GM18519 (cell line): ENCODE results near the gene CEP128.
A peak's percentile ranks its signal among the peaks of the same experiment; 100 is the strongest.
"Not testable (repeated sequence)": the region's sequence is repeated elsewhere in the genome, so short reads cannot be mapped to it uniquely, and the experiment has no call there.

Source experiments
- ATAC-seq: cut with Tn5 transposase; IDR thresholded peaks from one replicate; pipeline ENCODE4 v1.9.1; 2021; ENCODE audit warnings: mild to moderate bottlenecking, moderate library complexity; ENCODE audit not compliant: unreplicated experiment, low FRiP score

CEP128 gene

DNA sequence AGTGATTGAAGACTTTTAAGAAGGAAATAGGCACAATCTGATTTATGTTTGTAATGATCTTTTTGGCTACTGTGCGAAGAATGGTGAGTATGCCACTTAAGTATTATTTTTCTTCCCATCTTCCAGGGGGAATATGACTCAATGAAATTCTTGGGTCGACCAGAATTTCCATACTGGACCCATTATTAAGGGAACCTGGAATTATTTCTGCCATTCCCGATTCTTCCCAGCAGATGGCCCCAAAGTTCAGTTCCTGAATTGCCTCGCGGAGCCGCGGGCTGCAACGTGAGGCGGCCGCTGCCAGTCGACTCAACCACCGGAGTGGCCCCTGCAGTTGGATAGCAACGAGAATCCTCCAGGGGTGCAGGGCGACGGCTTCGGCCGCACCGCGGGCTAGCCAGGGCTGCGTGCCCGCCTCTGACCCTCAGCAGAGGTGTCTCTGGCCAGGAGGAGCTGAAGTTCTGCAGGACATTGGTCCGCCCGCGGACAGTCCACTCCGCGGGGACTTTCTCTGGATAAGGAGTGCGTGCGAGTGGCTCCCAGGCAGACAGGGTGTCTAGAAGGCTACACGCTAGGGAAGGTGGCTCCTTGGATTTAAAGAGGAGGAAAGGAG, 13.3 kb upstream of the CEP128 start:
- no peak for ATAC-seq

DNA sequence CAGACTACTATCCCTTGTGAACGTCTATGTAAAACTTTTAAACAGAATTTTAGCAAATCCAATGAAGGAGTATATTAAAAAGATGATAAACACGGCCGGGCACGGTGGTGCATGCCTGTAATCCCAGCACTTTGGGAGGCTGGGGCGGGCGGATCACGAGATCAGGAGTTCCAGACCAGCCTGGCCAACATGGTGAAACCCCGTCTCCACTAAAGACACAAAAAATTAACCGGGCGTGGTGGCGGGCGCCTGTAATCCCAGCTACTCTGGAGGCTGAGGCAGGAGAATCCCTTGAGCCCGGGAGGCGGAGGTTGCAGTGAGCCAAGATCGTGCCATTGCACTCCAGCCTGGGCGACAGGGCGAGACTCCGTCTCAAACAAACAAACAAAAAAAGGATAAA, 11.7 kb upstream of the CEP128 start:
- not testable (repeated sequence) for ATAC-seq

DNA sequence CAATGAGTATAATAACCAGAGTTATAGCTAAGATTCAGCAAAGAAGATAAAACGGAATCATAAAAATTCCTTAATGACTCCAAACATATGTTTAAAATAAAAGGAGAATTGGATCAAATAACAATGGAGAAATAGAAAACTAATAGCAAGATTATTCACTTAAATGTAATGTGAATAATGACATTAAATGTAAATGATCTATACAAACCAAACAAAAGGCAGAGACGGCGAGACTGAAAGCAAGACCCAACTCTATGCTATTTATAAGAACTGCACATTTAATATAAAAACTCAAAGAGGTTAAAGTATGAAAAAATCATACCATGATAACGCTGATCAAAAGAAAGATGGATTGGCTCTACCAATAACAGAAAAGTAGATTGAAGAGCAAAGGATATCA, 10.0 kb upstream of the CEP128 start:
- ATAC-seq, result no peak

DNA sequence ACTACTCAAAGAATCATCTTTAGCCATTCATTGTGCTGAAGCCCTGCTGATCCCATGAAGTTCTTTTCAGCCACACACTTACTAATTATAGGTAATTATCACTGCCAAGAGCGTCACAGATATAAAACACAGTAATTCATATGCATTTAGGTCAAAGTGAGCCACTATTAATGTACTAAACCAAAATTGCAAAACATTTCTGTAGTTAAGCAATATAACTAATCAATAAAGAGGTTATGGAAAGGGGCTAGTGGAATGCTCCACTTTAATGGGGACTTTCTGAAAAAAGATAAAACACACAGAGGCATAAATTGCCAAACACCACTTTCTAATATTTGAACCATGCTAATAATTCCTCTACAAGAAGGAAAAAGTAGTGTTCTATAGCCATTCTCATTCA, 6.8 kb upstream of the CEP128 start:
- ATAC-seq, result no peak

DNA sequence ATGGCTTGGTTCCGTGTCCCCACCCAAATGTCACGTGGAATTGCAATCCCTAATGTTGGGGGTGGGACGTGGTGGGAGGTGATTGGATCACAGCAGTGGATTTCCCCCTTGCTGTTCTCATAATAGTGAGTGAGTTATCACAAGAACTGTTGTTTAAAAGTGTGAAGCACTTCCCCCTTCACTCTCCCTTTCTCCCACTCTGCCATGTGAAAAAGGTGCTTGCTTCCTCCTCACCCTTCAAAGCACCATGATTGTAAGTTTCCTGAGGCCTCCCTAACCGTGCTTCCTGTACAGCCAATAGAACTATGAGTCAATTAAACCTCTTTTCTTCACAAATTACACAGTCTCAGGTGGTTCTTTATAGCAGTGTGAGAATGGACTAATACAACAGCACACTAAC, 5.3 kb upstream of the CEP128 start:
- no peak for ATAC-seq

DNA sequence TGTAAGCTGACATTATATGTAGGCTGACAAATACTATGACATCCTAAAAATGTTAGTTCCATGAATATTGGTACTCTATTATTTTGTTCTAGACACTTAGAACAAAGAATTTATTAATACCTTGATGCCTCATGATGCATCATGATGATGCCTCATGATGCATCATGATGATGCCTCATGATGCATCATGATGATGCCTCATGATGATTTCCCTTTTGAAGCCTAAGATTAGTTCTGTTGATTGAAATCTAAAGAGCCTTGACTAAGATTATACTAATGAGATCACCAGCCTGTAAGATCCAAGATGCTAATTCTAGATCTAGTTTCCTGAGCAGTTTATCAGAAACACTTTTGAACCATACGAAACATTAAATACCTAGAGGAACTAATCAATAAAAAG, 4.6 kb upstream of the CEP128 start:
- no peak for ATAC-seq

DNA sequence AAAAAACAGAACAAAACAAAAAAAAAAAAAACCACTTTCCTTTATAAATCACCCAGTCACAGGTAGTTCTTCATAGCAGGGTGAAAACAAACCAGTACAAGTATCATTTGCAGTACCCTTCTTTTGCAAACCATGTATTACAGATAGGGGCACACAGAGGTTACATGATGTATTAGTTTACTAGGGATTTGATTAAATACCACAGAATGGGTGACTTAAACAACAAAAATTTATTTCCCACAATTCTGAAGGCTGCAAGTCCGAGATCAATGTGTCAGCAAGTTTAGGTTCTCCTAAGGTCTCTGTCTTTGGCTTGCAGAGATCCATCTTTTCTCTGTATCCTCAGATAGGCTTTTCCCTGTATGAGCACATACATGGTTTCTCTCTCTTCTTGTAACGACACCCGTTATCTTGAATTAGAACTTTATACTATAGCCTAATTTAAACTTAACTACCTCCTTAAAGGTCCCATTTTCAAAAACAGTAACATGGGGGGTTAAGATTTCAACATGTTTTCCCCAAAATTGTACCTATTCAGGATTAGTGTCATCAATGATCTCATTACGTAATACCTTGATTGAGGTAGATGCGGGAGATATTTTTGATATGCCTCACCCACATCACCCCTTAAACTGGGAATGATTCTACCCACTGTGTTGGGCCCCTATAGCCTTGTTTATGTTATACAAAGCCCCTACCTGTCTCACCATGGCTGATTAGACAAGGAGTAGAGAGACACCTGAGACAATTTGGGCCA, 3.5 kb upstream of the CEP128 start:
- no peak for ATAC-seq

DNA sequence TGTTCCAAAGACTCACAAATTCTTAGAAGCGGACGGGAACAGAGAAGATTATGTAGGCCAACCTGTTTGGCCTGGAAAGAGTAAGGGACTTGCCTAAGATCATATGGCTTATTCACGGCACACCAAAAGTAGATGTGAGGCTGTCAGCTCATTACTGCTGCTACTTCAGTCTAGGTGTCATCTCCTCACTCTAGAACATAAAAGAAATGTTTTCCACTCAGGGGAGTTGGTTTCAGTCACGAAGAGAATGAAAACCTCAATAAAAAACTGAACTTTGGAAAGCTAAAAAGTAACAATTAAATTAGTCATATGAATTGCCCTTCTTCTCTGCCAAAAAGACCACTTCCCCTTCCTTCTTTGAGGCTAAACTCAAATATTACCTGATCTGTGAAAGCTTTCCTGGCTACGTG, 658 bp upstream of the CEP128 start:
- ATAC-seq, result peak; percentile 24

DNA sequence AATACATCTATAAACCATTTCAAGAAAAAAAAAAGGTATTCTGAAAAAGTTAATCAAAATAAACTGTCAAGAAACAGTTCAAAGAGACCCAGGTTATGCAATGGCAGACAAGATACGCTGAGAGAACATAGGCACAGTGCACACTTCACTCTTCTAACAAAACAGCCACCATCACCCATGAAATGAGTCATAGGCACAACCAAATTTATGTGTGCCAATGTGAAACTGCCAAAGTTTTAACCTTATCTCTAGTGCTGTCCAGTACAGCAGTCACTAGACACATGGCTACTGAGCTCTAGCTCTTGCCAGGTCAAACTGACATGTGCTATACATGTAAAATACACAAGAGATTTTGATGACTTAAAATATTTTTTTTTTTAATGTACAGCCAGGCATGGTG, 1.4 kb downstream of the CEP128 start:
- peak; percentile 26 for ATAC-seq

DNA sequence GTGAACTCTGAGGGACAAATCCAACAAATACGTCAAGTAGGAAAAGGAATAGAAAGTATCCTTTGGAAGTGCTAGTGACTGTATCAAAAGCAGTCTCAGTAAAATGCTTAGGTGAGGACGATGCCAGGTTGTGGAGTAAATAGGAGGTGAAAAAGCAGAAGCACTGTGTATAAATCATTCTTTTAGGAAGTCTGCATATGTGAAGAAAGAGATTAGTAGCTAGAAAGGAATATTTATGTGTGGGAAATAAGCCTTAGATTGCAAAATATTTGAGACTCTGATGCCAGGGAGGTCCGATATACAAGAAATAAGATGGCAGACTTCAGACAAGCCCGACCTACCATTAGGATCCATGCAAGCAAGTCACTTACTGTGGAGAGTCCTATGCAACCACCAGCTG, 7.9 kb downstream of the CEP128 start:
- no peak for ATAC-seq

DNA sequence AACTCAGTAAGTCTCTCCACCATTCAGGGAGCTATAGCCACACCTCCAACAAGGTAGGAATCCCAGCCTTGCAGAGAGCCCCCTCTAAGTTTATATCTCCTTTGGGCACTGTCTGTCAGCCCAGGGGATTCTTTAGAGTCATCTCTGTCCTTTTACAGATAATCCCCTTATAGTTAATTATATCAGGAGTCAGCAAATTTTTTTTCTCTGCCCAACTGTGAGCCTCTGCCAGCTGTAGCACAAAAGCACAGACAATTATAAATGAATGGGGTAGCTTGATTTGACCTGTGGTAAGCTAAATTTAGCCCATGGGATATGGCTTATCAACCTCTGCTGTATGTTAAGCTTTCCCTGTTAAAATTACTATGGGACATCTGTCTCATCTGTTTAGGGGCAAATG, 8.3 kb downstream of the CEP128 start:
- no peak for ATAC-seq

DNA sequence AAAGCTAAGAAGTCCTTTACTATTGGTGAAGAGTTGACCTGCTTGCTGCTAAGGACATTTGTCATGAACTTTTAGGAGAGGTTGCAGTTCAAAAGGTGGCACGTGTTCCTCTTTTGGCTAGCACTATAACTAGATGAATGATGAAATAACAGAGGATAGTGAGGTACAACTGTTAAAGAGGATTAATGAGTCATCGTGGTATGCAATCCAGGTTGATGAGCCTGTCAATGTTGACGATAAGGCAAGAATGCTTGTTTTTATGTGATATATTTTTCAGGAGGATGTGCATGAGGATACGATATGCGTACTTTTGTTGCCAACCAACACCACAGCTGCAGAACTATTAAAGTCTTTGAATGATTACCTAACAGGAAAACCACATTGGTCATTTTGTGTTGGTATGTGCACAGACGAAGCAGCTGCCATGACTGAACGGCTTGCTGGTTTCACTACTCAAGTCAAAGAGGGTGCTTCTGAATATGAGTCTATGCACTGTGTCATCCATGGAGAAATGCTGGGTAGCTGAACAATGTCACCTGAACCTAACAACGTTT, 10.6 kb downstream of the CEP128 start:
- ATAC-seq, result peak; percentile 99

DNA sequence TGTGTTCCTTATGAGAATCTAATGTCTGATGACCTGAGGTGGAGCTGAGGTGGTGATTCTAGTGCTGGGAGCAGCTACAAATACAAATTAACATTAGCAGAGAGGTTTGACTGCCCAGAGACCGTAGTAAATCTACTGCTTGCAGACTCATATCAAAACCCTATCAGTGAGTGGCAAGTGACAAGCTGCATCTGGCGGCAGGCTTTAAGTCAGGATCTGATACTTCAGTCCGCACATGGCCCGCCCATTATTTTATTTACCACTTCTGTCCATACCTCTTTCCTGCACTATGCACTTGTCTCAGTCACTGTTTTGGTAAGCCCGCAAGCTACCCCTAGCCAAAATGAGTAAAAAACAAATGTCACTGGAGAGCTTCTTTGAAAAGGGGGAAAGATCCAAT, 11.4 kb downstream of the CEP128 start:
- ATAC-seq, result no peak

DNA sequence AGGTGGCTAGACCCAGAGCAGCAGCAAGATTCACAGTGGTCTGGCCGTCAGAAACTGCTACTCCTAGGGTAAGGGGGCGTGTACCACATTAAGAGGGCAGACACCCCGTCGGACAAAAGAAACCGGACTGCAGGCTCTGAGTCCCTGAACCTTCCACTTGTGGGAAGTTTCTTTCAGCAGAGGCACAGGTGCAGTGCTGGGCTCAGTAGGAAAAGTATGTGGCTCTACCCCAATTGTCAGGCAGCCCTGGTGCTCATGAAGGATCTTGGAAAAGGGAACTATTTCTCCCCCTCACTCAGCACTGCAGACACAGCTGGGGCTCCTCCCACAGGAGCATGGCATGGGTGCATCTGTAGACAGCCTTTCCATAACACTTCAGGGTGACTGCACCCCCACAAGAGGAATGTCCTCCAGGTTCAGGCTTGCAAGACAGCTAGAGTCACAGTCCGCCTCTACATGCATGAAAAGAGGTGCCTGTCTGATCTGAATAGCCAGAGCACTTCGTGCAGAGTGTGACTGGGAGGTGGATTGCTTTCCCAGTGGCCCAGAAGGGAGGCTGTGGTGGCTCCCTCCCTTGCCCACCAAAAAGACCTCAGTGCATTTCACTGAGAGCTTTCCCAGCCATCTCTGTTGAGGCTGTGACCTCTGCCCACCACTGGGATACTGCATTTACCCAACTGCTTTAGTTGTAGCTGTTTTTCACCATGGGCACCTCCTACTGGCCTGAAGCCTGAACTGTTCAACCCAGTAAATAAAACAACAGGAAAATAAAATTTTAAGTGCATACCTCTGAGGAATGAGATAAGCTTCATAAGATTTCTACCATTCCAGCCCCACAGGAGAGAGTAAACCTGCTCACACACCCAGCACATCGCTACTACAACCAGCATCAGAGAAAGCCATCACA, 14.2 kb downstream of the CEP128 start:
- no peak for ATAC-seq

DNA sequence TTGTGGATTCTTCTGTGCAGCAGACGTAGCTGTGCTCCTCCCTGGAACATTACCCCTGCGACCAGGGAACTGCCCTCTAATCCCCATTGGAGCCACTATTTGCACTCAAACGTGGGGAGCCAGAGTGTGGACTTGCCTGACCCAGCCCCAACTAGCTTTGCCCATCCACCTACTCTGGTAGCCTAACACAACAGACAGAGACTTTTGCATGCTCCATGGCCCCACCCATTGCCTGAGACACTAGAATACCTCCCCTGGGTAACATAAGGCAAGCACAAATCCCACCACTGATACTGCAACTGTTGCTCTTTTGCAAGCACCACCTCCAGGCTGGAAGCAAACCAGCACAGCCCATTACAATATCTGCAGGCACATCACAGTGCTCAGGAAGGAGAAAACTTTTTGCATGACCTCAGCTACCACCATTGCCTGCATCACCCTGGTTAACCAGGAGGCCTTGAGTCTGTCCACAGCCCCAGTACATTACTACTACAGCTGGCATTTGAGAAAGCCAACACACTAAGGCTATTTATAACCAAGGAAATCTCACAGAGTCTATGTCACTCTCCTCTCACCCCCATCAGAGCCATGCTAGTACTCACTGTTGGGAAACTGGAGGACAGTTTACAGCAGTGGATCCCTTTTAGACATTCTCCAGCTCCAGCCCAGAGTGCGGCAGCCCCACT, 15.0 kb downstream of the CEP128 start:
- no peak for ATAC-seq

DNA sequence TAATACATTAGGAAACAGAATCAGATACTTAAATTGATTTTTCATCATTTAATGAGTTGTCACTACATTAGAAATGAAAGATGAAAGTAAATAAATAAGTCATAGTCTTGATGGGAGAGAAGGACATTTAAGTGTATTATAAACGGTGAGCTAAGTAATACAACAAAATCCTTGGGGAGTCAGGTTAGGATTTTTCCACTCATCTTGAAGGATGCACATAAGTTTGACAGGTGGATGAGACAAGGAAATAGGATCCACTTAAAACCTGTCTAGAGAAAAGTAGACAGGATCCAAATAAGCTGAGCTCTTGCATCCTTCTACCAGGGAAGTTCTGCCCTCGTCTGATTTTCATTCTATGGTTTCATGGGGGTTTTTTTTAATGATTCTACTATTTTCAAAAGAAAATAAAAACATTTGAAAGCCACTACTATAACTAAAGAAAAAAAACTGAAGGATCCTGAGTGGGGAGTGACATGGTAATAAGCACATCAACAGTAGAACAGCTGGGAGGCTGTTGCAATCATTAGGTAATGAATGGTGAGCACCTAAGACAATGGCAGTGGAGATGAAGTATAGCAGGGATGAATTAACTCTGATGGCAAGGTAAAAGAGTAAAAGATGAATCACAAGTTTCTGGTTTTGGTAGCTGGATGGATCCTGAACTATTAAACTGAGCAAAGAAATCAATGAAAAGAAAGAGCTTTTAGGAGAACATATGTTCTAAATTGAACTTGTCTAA, 17.0 kb downstream of the CEP128 start:
- no peak for ATAC-seq

DNA sequence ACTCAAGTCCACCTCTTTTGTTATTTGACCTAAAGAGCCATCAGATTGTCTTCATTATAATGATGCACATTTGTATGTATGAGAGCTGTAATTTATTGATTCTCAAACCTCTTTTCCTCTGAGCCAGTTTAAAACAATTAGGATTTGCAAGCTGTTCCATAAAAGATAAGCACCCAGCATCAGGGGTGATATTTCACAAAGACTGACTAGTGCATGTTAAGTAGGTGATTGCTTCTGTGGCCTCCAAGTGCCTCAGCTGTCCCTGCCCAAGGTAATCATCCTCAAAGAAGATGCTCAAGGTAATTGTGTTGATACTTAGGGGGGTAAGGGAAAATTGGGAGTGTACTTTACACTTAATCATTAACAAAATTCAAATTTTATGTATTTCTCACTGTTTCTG, 18.2 kb downstream of the CEP128 start:
- ATAC-seq, result no peak

DNA sequence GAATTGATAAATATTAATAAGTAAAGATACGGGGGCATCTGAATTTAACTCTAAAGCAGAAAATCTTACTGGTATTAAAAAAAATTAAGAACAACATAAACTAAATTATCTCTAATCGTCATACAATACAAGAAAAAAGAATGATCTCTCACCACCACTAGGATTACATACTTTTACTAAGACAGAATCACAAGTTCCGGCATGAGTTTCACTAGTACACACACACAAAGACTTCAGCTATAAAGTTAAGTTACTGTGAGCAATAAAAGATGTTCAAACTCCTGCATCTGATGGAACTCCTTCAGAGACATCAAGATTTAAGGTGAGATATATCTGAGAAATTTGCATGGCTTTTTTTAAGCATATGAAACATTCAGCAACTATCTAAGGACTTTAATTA, 21.9 kb downstream of the CEP128 start:
- ATAC-seq, result no peak

DNA sequence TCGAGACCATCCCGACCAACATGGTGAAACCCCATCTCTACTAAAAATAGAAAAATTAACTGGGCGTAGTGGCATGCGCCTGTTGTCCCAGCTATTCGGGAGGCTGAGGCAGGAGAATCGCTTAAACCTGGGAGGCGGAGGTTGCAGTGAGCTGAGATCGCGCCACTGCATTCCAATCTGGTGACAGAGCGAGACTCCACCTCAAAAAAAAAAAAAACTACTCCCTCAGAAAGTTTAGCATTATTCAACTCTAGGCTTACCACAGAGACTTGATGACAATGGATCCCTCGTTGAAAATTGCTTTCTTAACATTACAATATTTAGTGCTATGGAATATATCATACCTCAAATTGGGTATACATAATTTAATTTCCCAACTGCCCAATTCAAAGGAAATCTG, 29.5 kb downstream of the CEP128 start:
- ATAC-seq, result not testable (repeated sequence)

DNA sequence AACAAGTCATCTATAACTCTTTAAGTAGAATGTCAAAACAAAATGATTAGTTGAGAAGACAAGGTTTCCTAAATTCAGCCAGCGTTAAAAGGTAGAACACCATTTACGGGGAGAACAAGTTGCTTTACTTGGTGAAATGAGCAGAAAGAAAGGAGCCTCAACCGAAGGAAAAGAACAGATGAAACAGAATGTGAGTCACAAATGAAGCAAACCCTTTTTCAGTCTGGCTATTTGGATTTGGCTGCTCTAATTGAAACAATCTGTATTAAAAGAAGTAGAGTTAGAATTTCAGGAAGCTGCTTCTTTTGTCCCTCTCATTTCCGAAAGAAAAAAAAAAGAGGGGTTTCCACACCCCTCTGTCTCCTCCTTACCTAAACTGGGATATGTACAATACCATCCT, 34.6 kb downstream of the CEP128 start:
- no peak for ATAC-seq
